Activated naive CD8-positive, alpha-beta T cell treated with anti-CD3 and anti-CD28 coated beads, Interleukin-2, amount 50 U/mL, for 24 hours (primary cell): ENCODE data around the gene CCDC169.
A peak's percentile ranks its signal among the peaks of the same experiment; 100 is the strongest.
"Not testable (repeated sequence)": the region's sequence is repeated elsewhere in the genome, so short reads cannot be mapped to it uniquely, and the experiment has no call there.

Experiments
- ATAC-seq: fragments of 150-1000 bp; cut with Tn5 transposase; one replicate; pipeline ENCODE4 v1.10.0; 2021
- DNase-seq: peaks from one replicate; pipeline ENCODE4 v3.0.0; 2021
- H3K27ac Mint-ChIP-seq: one replicate; pipeline ENCODE4 v1.8.0; 2021; ENCODE audit warnings: mild to moderate bottlenecking, mixed read lengths
- H3K27me3 Mint-ChIP-seq: one replicate; pipeline ENCODE4 v1.8.0; 2021; ENCODE audit warnings: mixed read lengths
- H3K36me3 Mint-ChIP-seq: one replicate; pipeline ENCODE4 v1.8.0; 2021; ENCODE audit warnings: low read depth, mixed read lengths
- H3K4me1 Mint-ChIP-seq: one replicate; pipeline ENCODE4 v1.8.0; 2021; ENCODE audit warnings: mixed read lengths
- H3K4me3 Mint-ChIP-seq: one replicate; pipeline ENCODE4 v1.8.0; 2021; ENCODE audit warnings: mild to moderate bottlenecking, moderate library complexity, mixed read lengths
- H3K9me3 Mint-ChIP-seq: one replicate; pipeline ENCODE4 v1.8.0; 2021; ENCODE audit warnings: mixed read lengths

The CCDC169 gene

DNA sequence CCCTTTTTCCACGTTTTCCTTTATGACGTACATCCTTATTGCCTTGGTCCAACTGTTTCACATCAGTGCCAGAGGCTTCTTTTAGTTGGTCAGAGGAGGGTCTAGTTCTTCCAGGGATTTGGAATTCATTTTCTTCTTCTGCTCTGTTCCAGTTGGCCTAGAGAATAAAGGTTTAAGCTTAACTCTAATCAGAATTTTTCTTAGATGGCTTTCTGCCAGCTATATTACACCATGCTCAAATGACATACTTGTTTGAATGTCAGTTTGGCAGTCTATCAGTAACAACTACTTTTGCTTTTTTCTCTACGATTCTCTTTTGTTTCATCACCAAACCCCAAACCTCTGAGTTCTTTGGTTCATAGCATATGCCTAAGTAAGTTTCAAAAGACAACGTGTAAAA is 31.7 kb upstream of the CCDC169 start:
- H3K27me3 Mint-ChIP-seq, result no peaks in the 10 kb centered on the region
- peaks cover 35% of the 10 kb centered on the region for H3K36me3 Mint-ChIP-seq
- no peaks in the 10 kb centered on the region for H3K9me3 Mint-ChIP-seq
- peaks cover 11% of the 10 kb centered on the region for H3K4me1 Mint-ChIP-seq
- H3K4me3 Mint-ChIP-seq, result no peak overlapping the region
- DNase-seq, result no peak
- H3K27ac Mint-ChIP-seq, result no peak overlapping the region
- no peak for ATAC-seq

GRCh38 chr13:36328821-36329220 is 31.2 kb upstream of the CCDC169 start:
- peaks cover 8% of the 10 kb centered on the region for H3K4me1 Mint-ChIP-seq
- H3K36me3 Mint-ChIP-seq, result peaks cover 37% of the 10 kb centered on the region
- no peaks in the 10 kb centered on the region for H3K27me3 Mint-ChIP-seq
- no peak for ATAC-seq
- no peak overlapping the region for H3K4me3 Mint-ChIP-seq
- DNase-seq, result no peak
- no peak overlapping the region for H3K27ac Mint-ChIP-seq
- no peaks in the 10 kb centered on the region for H3K9me3 Mint-ChIP-seq

DNA sequence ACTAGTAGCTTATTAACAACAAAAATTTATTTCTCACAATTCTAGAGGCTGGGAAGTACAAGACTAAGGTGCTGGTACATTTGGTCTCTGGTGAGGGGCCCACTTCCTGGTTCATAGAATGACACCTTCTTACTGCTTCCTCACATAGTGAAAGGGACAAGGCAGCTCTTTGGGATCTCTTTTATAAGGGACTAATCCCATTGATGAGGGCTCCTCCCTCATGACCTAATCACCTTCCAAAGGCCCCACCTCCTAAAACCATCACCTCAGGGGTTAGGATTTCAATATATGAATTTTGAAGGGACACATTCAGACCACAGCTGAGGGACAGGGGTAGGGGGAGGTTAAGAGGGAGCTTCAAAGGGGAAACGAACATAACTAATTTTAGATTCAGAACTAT is 28.3 kb upstream of the CCDC169 start:
- H3K9me3 Mint-ChIP-seq, result no peaks in the 10 kb centered on the region
- ATAC-seq (no peak), DNase-seq (no peak)
- H3K27ac Mint-ChIP-seq, result no peak overlapping the region
- no peaks in the 10 kb centered on the region for H3K27me3 Mint-ChIP-seq
- no peak overlapping the region for H3K4me3 Mint-ChIP-seq
- no peaks in the 10 kb centered on the region for H3K4me1 Mint-ChIP-seq
- peaks cover 34% of the 10 kb centered on the region for H3K36me3 Mint-ChIP-seq

DNA sequence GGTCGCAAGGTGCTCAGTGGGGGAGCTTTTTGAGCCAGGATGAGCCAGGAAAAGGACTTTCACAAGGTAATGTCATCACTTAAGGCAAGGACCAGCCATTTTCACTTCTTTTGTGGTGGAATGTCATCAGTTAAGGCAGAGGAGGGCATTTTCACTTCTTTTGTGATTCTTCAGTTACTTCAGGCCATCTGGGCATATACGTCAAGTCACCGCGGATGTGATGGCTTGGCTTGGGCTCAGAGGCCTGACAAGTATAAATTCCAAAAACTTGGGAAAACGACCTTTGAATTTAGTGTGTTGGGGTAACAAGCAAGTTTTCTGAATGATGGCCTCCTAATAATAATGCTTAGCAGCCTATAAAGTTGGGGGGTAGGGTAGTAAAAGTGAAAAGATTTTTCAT is 27.3 kb upstream of the CCDC169 start:
- ATAC-seq, H3K27ac Mint-ChIP-seq, DNase-seq, H3K9me3 Mint-ChIP-seq, H3K4me3 Mint-ChIP-seq, H3K27me3 Mint-ChIP-seq, H3K4me1 Mint-ChIP-seq: not testable (repeated sequence)
- H3K36me3 Mint-ChIP-seq, result peaks cover 28% of the 10 kb centered on the region

DNA sequence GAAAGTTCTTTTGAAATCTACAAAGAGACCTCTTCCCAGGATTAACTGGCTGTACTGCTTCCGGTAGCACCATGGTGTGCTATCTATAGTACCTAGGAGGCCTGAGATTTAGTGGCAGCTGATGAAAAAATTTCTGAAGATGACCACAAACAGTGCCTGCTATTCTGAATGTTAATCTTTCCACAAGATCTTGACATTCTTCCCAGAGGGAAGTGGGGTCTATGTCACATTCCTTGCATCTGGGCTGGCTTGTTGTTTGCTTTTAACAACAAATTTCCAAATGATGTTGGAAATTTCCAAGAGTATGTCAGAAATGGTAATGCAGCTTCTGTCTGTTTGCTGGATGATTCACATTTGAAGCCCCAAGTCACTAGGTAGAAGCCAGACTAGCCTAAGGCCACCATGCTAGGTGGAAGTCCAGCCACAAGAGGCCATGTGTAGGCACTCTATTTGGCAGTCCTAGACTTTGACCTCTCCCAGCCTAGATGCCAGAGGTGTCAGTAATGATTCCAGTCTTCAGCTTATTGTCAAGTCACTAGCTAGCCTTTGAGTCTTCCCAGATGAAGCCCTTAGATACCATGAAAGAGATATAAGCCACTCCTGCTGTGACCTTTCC is 26.4 kb upstream of the CCDC169 start:
- no peak for DNase-seq
- H3K27ac Mint-ChIP-seq, result no peak overlapping the region

GRCh38 chr13:36323408-36323807 is 25.8 kb upstream of the CCDC169 start:
- Mint-ChIP-seq H3K27me3 (no peaks in the 10 kb centered on the region), H3K27ac (no peak overlapping the region), H3K4me3 (no peak overlapping the region), H3K4me1 (no peaks in the 10 kb centered on the region), H3K36me3 (peaks cover 18% of the 10 kb centered on the region), H3K9me3 (no peaks in the 10 kb centered on the region)
- DNase-seq (no peak), ATAC-seq (no peak)

More for the DNA sequence above, 26.4 kb upstream of the CCDC169 start:
- no peaks in the 10 kb centered on the region for H3K4me1 Mint-ChIP-seq
- peaks cover 23% of the 10 kb centered on the region for H3K36me3 Mint-ChIP-seq
- no peaks in the 10 kb centered on the region for H3K9me3 Mint-ChIP-seq
- H3K4me3 Mint-ChIP-seq, result no peak overlapping the region
- ATAC-seq, result no peak
- H3K27me3 Mint-ChIP-seq, result no peaks in the 10 kb centered on the region

DNA sequence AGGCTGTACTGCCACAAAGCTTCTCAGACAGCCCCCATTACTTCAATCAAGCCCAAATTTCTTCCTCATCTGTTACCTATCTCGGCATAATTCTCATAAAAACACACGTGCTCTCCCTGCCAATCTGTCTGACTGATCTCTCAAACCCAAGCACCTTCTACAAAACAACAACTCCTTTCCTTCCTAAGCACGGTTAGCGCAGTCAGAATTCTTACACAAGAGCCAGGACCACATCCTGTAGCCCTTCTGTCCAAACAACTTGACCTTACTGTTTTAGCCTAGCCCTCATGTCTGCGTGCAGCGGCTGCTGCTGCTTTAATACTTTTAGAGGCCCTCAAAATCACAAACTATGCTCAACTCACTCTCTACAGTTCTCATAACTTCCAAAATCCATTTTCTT is 22.2 kb upstream of the CCDC169 start:
- DNase-seq, ATAC-seq, H3K36me3 Mint-ChIP-seq, H3K27ac Mint-ChIP-seq, H3K9me3 Mint-ChIP-seq, H3K27me3 Mint-ChIP-seq, H3K4me3 Mint-ChIP-seq, H3K4me1 Mint-ChIP-seq: not testable (repeated sequence)

DNA sequence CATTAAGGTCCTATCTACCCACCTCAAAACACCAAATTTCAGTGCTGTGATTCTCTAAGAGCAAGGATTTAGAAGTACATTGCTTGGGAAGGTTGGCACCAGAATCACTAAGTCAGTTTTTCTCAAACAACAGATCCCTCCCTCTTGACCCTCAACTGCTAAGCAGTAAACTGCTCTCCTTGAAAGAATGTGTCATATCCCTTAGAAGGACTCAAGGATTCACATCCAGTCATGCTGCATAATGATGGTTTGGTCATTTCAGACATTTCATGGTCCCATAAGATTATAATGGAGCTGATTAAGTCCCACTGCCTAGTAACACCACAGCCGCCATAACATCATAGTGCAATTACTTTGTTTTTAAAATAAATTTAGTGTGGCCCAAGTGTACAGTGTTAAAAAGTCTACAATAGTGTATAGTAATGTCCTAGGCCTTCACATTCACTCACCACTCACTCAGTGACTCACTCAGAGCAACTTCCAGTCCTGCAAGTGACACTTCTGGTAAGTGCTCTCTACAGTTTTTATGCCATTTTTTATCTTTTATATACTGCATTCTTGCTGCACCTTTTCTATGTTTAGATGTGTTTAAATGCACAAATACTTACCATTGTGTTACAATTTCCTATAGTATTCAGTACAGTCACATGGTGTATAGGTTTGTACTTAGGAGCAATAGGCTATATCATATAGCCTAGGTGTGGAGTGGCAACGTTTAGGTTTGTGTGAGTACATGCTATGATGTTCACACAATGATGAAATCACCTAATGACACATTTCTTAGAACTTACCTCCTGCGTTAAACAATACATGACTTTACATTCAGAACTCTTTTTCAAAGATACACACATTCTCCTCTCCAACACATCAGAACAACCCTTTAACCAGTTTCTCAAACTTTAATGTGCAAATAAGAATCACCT is 15.7 kb upstream of the CCDC169 start:
- DNase-seq (no peak), ATAC-seq (no peak)
- H3K36me3 Mint-ChIP-seq, result peaks cover 26% of the 10 kb centered on the region
- H3K27ac Mint-ChIP-seq, result no peak overlapping the region
- H3K4me1 Mint-ChIP-seq, result no peaks in the 10 kb centered on the region
- H3K4me3 Mint-ChIP-seq, result no peak overlapping the region
- H3K9me3 Mint-ChIP-seq, result no peaks in the 10 kb centered on the region
- no peaks in the 10 kb centered on the region for H3K27me3 Mint-ChIP-seq

DNA sequence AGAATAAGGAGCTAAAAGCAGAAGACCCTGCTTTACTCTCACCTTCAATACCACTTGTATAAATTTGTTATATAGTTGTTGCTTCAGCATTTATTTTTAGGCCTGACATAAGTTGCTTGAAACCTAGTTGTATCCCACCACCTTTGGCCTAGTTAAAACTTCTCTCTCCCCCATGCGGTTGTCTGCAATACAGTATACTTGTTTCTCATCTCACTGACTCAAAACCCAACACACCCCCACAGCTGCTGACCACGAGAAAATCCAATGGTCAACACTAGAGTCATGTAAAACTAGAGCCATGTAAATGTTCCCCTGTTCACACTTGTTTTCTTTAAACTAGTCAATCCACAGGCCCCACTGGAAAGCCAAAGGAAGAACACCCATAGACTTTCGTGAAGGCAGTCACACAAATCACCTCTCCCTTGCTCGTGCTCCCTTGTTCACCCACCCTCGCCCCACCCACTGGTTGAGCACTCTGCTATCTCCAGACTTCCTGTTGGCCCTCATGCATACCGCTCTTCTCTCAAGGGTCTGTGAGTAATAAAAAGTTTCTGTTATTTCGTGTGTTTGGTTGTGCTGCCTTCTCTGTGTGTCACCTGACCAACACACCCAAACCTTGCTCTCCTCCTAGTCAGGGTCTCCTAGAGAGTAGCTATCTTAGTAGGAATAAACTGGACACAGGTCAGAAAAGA is 12.9 kb upstream of the CCDC169 start:
- H3K9me3 Mint-ChIP-seq, result no peaks in the 10 kb centered on the region
- no peak overlapping the region for H3K4me3 Mint-ChIP-seq
- no peak for ATAC-seq
- H3K36me3 Mint-ChIP-seq, result peaks cover 26% of the 10 kb centered on the region
- H3K4me1 Mint-ChIP-seq, result no peaks in the 10 kb centered on the region
- no peaks in the 10 kb centered on the region for H3K27me3 Mint-ChIP-seq
- no peak for DNase-seq
- H3K27ac Mint-ChIP-seq, result no peak overlapping the region

GRCh38 chr13:36302289-36302688 is 4.7 kb upstream of the CCDC169 start:
- Mint-ChIP-seq H3K4me1 (peaks cover 9% of the 10 kb centered on the region), H3K9me3 (no peaks in the 10 kb centered on the region), H3K4me3 (no peak overlapping the region), H3K27ac (no peak overlapping the region), H3K36me3 (peaks cover 9% of the 10 kb centered on the region), H3K27me3 (peaks cover 23% of the 10 kb centered on the region)
- no peak for ATAC-seq
- no peak for DNase-seq

- peaks cover 15% of the 10 kb centered on the region for H3K4me1 Mint-ChIP-seq
- not testable (repeated sequence) for H3K9me3 Mint-ChIP-seq, DNase-seq, ATAC-seq, H3K4me3 Mint-ChIP-seq, H3K36me3 Mint-ChIP-seq, H3K27ac Mint-ChIP-seq
- peaks cover 36% of the 10 kb centered on the region for H3K27me3 Mint-ChIP-seq
Observed at GRCh38 chr13:36299469-36299868, 1.9 kb upstream of the CCDC169 start.

DNA sequence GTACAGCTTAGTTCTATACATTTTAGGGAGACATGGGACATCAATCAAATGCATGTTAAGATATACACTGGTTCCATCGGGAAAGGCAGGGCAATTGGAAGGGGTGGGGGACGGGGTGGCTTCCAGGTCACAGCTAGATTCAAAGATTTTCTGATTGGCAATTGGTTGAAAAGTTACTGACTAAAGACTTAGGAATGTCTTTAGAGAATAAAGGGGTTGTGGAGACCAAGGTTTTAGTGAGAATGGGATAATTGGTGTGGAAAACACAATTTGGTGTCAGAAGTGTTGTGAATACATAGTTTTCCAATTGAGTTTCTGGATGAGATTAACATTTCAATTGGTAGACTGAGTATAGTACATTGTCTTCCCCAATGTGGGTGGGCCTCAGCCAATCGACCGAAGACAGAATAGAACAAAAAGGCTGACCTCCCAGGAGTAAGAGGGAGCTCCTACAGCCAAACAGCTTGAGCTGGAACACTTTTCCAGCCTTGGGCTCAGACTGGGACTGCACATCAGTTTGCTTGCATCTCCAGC is 988 bp upstream of the CCDC169 start:
- no peak for ATAC-seq
- DNase-seq, result no peak
- H3K9me3 Mint-ChIP-seq, result no peaks in the 10 kb centered on the region
- peaks cover 3% of the 10 kb centered on the region for H3K36me3 Mint-ChIP-seq
- no peak overlapping the region for H3K27ac Mint-ChIP-seq
- H3K27me3 Mint-ChIP-seq, result peaks cover 36% of the 10 kb centered on the region
- H3K4me1 Mint-ChIP-seq, result peaks cover 15% of the 10 kb centered on the region
- peak overlapping the region; percentile 80 for H3K4me3 Mint-ChIP-seq

- no peak overlapping the region for H3K27ac Mint-ChIP-seq
- no peaks in the 10 kb centered on the region for H3K36me3 Mint-ChIP-seq
- no peak overlapping the region for H3K4me3 Mint-ChIP-seq
- H3K9me3 Mint-ChIP-seq, result peaks cover 5% of the 10 kb centered on the region
- no peak for ATAC-seq
- peaks cover 31% of the 10 kb centered on the region for H3K27me3 Mint-ChIP-seq
- H3K4me1 Mint-ChIP-seq, result peaks cover 15% of the 10 kb centered on the region
- DNase-seq, result no peak
Observed at GRCh38 chr13:36294096-36294495, 3.5 kb downstream of the CCDC169 start.

DNA sequence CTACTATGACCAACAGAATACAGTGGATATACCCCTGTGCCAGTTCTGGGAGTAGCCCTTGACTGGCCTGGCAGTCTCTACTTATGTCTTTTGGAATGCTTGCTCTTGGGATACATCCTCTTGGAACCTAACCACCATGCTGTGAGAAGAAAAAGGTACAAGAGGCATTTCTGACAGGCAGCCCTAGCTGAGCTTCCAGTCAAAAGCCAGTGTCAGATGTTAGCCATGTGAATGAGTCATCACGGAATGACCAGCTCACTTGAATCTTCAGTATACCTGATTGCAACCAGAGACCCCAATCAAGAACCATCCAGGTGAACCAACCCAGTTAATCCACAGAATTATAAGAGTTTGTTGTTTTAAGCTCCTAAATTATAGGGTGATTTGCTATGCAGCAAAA is 4.1 kb downstream of the CCDC169 start:
- H3K27ac Mint-ChIP-seq, result no peak overlapping the region
- H3K27me3 Mint-ChIP-seq, result peaks cover 25% of the 10 kb centered on the region
- no peak overlapping the region for H3K4me3 Mint-ChIP-seq
- H3K4me1 Mint-ChIP-seq, result peaks cover 15% of the 10 kb centered on the region
- DNase-seq (no peak), ATAC-seq (no peak)
- no peaks in the 10 kb centered on the region for H3K36me3 Mint-ChIP-seq
- peaks cover 5% of the 10 kb centered on the region for H3K9me3 Mint-ChIP-seq
